Parathyroid adenoma (tissue), 2 donors: Measurements from ENCODE around the gene CENPM.

Source experiments
- H2AFZ ChIP-seq: fragments of 300-600 bp; sonication (generic); one replicate; pipeline ENCODE4 v1.7.0; 2017; ENCODE audit warnings: antibody characterized with exemption, mild to moderate bottlenecking
- H3K27ac ChIP-seq: fragments of 300-600 bp; sonication (generic); one replicate; pipeline ENCODE4 v1.7.0; 2017
- H3K27me3 ChIP-seq: fragments of 300-600 bp; sonication (generic); one replicate; pipeline ENCODE4 v1.7.0; 2017; ENCODE audit warnings: low read length; ENCODE audit not compliant: control insufficient read depth, insufficient read depth
- H3K36me3 ChIP-seq: fragments of 300-600 bp; sonication (generic); one replicate; pipeline ENCODE4 v1.7.0; 2017; ENCODE audit warnings: low read length; ENCODE audit not compliant: control insufficient read depth, insufficient read depth
- H3K4me1 ChIP-seq: fragments of 300-600 bp; sonication (generic); one replicate; pipeline ENCODE4 v1.7.0; 2017; ENCODE audit warnings: control low read depth
- H3K4me2 ChIP-seq: fragments of 300-600 bp; sonication (generic); one replicate; pipeline ENCODE4 v1.7.0; 2017; ENCODE audit warnings: low read length
- H3K4me3 ChIP-seq: fragments of 300-600 bp; sonication (generic); one replicate; pipeline ENCODE4 v1.7.0; 2017; ENCODE audit warnings: low read depth, low read length
- H3K79me2 ChIP-seq: fragments of 300-600 bp; sonication (generic); one replicate; pipeline ENCODE4 v1.7.0; 2017; ENCODE audit warnings: control low read depth
- H3K9ac ChIP-seq: fragments of 300-600 bp; sonication (generic); one replicate; pipeline ENCODE4 v1.7.0; 2017; ENCODE audit warnings: mild to moderate bottlenecking
- H3K9me3 ChIP-seq: fragments of 300-600 bp; sonication (generic); one replicate; pipeline ENCODE4 v1.7.0; 2017; ENCODE audit warnings: low read length; ENCODE audit not compliant: control insufficient read depth
- TF ChIP-seq, protein P1 (sequence below): fragments of 300-600 bp; sonication (generic); IDR thresholded peaks from one replicate; pipeline ENCODE4 v1.7.0; 2017; ENCODE audit warnings: antibody characterized with exemption, mild to moderate bottlenecking
- donor health status: primary hyperparathyroidism.

CENPM gene

DNA sequence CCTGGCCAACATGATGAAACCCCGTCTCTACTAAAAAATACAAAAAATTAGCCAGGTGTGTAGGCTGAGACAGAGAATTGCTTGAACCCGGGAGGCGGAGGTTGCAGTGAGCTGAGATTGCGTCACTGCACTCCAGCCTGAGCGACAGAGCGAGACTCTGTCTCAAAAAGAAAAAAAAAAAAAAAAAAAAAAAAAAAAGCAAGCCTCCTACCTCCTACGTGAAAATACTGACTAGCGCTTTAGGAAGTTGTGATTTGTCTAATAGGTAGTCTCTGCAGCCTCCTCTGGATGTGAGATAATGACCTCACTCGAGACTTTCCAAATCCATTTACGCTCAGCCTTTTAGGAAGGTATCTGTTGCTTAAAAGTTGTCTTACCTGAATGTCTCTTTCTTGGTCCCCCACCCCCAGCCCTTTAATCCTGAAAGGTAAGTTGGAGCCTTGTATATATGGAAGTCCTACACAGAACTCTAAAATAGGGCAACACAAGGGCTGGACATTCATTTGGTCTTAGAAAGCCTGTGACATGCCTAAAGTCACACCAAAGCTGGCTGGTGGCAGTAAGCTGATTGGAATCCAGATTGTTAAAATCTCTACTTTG lies 27.8 kb upstream of the CENPM start:
- no peaks in the 10 kb centered on the region for H3K36me3 ChIP-seq
- TF ChIP-seq, protein P1, sequence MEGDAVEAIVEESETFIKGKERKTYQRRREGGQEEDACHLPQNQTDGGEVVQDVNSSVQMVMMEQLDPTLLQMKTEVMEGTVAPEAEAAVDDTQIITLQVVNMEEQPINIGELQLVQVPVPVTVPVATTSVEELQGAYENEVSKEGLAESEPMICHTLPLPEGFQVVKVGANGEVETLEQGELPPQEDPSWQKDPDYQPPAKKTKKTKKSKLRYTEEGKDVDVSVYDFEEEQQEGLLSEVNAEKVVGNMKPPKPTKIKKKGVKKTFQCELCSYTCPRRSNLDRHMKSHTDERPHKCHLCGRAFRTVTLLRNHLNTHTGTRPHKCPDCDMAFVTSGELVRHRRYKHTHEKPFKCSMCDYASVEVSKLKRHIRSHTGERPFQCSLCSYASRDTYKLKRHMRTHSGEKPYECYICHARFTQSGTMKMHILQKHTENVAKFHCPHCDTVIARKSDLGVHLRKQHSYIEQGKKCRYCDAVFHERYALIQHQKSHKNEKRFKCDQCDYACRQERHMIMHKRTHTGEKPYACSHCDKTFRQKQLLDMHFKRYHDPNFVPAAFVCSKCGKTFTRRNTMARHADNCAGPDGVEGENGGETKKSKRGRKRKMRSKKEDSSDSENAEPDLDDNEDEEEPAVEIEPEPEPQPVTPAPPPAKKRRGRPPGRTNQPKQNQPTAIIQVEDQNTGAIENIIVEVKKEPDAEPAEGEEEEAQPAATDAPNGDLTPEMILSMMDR, result no peak
- H3K4me1 ChIP-seq, result no peaks in the 10 kb centered on the region
- H3K27ac ChIP-seq, result no peak overlapping the region
- H2AFZ ChIP-seq, result no peak overlapping the region
- no peak overlapping the region for H3K9ac ChIP-seq
- H3K79me2 ChIP-seq, result no peaks in the 10 kb centered on the region
- H3K4me2 ChIP-seq, result no peak overlapping the region
- no peak overlapping the region for H3K4me3 ChIP-seq
- no peaks in the 10 kb centered on the region for H3K9me3 ChIP-seq
- H3K27me3 ChIP-seq, result no peaks in the 10 kb centered on the region

- Histone ChIP-seq H2AFZ (no peak overlapping the region), H3K4me1 (no peaks in the 10 kb centered on the region), H3K9ac (no peak overlapping the region), H3K9me3 (no peaks in the 10 kb centered on the region), H3K36me3 (no peaks in the 10 kb centered on the region), H3K27ac (no peak overlapping the region), H3K79me2 (no peaks in the 10 kb centered on the region), H3K27me3 (no peaks in the 10 kb centered on the region), H3K4me3 (no peak overlapping the region), H3K4me2 (no peak overlapping the region)
- TF ChIP-seq, protein P1, result no peak
These were observed 24.5 kb upstream of the CENPM start for GRCh38 chr22:41971431-41971830.

- TF ChIP-seq, protein P1, result no peak
- no peak overlapping the region for H3K9ac ChIP-seq
- no peak overlapping the region for H2AFZ ChIP-seq
- H3K79me2 ChIP-seq, result no peaks in the 10 kb centered on the region
- no peak overlapping the region for H3K4me3 ChIP-seq
- H3K4me1 ChIP-seq, result no peaks in the 10 kb centered on the region
- no peak overlapping the region for H3K4me2 ChIP-seq
- H3K27me3 ChIP-seq, result no peaks in the 10 kb centered on the region
- H3K9me3 ChIP-seq, result no peaks in the 10 kb centered on the region
- no peak overlapping the region for H3K27ac ChIP-seq
- H3K36me3 ChIP-seq, result no peaks in the 10 kb centered on the region
These were observed 23.6 kb upstream of the CENPM start for GRCh38 chr22:41970601-41971000.

DNA sequence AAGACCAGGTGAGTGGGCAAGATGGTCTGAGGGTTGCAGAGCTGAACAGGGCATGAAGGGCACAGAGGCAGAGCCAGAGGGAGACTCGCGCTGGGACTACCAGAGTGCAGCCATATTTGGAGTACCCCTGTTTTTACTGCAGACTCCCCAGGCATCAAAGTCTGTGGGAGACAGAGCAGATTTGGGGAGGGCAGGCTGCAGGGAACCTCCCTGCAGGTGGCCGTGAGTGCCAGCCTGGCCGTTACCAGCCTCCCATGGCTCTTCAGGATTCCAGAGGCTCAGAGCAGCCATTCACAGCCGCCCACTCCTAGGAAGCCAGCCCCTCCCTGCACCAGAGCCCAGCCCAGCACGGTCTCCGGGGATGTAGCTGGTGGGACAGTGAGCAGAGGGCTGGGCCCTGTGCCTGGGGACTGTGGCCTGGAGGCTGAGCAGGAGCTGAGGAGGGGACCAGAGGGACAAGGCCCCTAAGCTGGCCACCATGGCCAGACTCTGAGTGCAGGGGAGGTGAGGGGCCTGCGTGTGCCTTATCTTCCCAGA lies 22.2 kb upstream of the CENPM start, which contains the start of gene SEPTIN3:
Gene SEPTIN3 (plus strand): TSS at position 334 of the 537 bp plus-strand sequence. CDS start 2,050 bp downstream, outside the sequence.
- Histone ChIP-seq H3K9me3 (no peaks in the 10 kb centered on the region), H3K27ac (no peak within 1 kb of the TSS), H3K79me2 (no peaks in the 10 kb centered on the region), H3K36me3 (no peaks in the 10 kb centered on the region), H3K4me2 (no peak within 1 kb of the TSS), H3K27me3 (no peaks in the 10 kb centered on the region), H3K9ac (no peak within 1 kb of the TSS), H3K4me3 (no peak within 1 kb of the TSS), H3K4me1 (no peaks in the 10 kb centered on the region), H2AFZ (no peak within 1 kb of the TSS)
- TF ChIP-seq, protein P1, result no peak

DNA sequence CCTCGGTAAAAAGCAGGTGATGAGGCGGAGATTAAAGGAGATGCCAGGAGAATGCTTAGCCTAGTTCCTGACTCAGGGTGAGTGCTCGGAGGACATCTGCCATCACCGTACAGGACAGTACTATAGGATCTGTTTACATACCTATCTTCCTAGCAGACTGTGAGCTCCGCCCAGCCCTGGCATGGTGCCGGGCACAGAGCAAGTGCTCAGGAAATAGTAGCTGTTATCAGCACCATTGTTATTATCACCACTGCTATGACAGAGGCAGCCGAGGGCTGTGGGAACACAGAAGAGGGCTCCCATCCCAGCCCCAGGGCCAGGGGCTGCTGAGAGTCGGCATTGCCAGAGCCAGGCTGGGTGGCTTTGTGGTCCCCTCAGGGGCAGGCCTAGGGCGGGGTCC lies 21.6 kb upstream of the CENPM start:
- H3K27ac ChIP-seq, result no peak overlapping the region
- no peaks in the 10 kb centered on the region for H3K79me2 ChIP-seq
- H3K4me2 ChIP-seq, result no peak overlapping the region

More for the DNA sequence above, 21.6 kb upstream of the CENPM start:
- no peaks in the 10 kb centered on the region for H3K27me3 ChIP-seq
- H3K9ac ChIP-seq, result no peak overlapping the region
- H3K4me1 ChIP-seq, result no peaks in the 10 kb centered on the region
- TF ChIP-seq, protein P1, result no peak
- no peaks in the 10 kb centered on the region for H3K36me3 ChIP-seq
- no peak overlapping the region for H3K4me3 ChIP-seq
- H2AFZ ChIP-seq, result no peak overlapping the region
- no peaks in the 10 kb centered on the region for H3K9me3 ChIP-seq
